H9 (cell line): ENCODE measurements around the gene RNF145. TPM values are rescaled to one million over a fixed set of nuclear protein-coding genes. Genes with fewer than 3 reads are reported as not detected.

Experiments used
- DNase-seq: peaks from one replicate; pipeline ENCODE4 v3.0.0-alpha.2; 2017
- H2AFZ ChIP-seq: one replicate; pipeline ENCODE4 v1.6.1; 2013; ENCODE audit warnings: mild to moderate bottlenecking, low read length, control low read depth, moderate library complexity
- H2AK5ac ChIP-seq: 2 replicates; pipeline ENCODE4 v1.6.1; 2013; ENCODE audit warnings: low read length, control low read depth, mixed read lengths; ENCODE audit not compliant: insufficient read length
- H2BK120ac ChIP-seq: one replicate; pipeline ENCODE4 v1.6.1; 2013; ENCODE audit warnings: low read depth, mild to moderate bottlenecking, low read length, control low read depth, inconsistent platforms; ENCODE audit not compliant: poor library complexity, severe bottlenecking
- H2BK12ac ChIP-seq: 2 replicates; pipeline ENCODE4 v1.6.1; 2013; ENCODE audit warnings: low read length, control low read depth, mixed read lengths, low read depth; ENCODE audit not compliant: insufficient read length
- H2BK15ac ChIP-seq: 2 replicates; pipeline ENCODE4 v1.6.1; 2013; ENCODE audit warnings: low read depth, low read length, control low read depth
- H2BK20ac ChIP-seq: one replicate; pipeline ENCODE4 v1.6.1; 2013; ENCODE audit warnings: low read depth, mild to moderate bottlenecking, low read length, control low read depth, inconsistent platforms; ENCODE audit not compliant: poor library complexity, severe bottlenecking
- H2BK5ac ChIP-seq: 2 replicates; pipeline ENCODE4 v1.6.1; 2013; ENCODE audit warnings: low read length, control low read depth, mixed read lengths; ENCODE audit not compliant: insufficient read length
- H3K14ac ChIP-seq: 2 replicates; pipeline ENCODE4 v1.6.1; 2013; ENCODE audit warnings: low read length, control low read depth; ENCODE audit not compliant: insufficient read depth
- H3K18ac ChIP-seq: 2 replicates; pipeline ENCODE4 v1.6.1; 2013; ENCODE audit warnings: low read depth, mild to moderate bottlenecking, mixed read lengths, low read length, control low read depth; ENCODE audit not compliant: insufficient read length
- H3K23ac ChIP-seq: 2 replicates; pipeline ENCODE4 v1.6.1; 2013; ENCODE audit warnings: low read length, control low read depth, mixed read lengths, low read depth; ENCODE audit not compliant: insufficient read length
- H3K23me2 ChIP-seq: 2 replicates; pipeline ENCODE4 v1.6.1; 2013; ENCODE audit warnings: low read depth, mild to moderate bottlenecking, mixed read lengths, low read length, control low read depth; ENCODE audit not compliant: insufficient read length, poor library complexity, severe bottlenecking
- H3K27ac ChIP-seq: 2 replicates; pipeline ENCODE4 v1.5.1; 2013; ENCODE audit warnings: low read length, control low read depth, mixed read lengths, low read depth; ENCODE audit not compliant: insufficient read length
- H3K27me3 ChIP-seq: 2 replicates; pipeline ENCODE4 v1.6.1; 2013; ENCODE audit warnings: low read length, control low read depth, inconsistent platforms; ENCODE audit not compliant: insufficient read depth
- H3K4ac ChIP-seq: 2 replicates; pipeline ENCODE4 v1.6.1; 2013; ENCODE audit warnings: low read depth, mild to moderate bottlenecking, control low read depth, inconsistent platforms, low read length, moderate library complexity
- H3K4me1 ChIP-seq: 2 replicates; pipeline ENCODE4 v1.6.1; 2013; ENCODE audit warnings: low read length, control low read depth, inconsistent platforms; ENCODE audit not compliant: insufficient read depth
- H3K4me2 ChIP-seq: 2 replicates; pipeline ENCODE4 v1.6.1; 2013; ENCODE audit warnings: low read length, control low read depth, mixed read lengths; ENCODE audit not compliant: insufficient read length, insufficient read depth
- H3K56ac ChIP-seq: 2 replicates; pipeline ENCODE4 v1.6.1; 2013; ENCODE audit warnings: low read depth, mild to moderate bottlenecking, mixed read lengths, low read length, control low read depth; ENCODE audit not compliant: insufficient read length
- H3K79me1 ChIP-seq: 2 replicates; pipeline ENCODE4 v1.6.1; 2013; ENCODE audit warnings: low read depth, mild to moderate bottlenecking, moderate library complexity, low read length, control low read depth, inconsistent platforms; ENCODE audit not compliant: insufficient read depth, poor library complexity, severe bottlenecking
- H3K79me2 ChIP-seq: 2 replicates; pipeline ENCODE4 v1.6.1; 2013; ENCODE audit warnings: low read length, control low read depth, inconsistent platforms; ENCODE audit not compliant: insufficient read depth
- H3K9ac ChIP-seq: 2 replicates; pipeline ENCODE4 v1.6.1; 2013; ENCODE audit warnings: low read length, control low read depth, mixed read lengths; ENCODE audit not compliant: insufficient read length; ENCODE audit errors: extremely low read depth
- H3K9me3 ChIP-seq: one replicate; pipeline ENCODE4 v1.6.1; 2013; ENCODE audit warnings: low read depth, low read length, inconsistent platforms; ENCODE audit not compliant: control insufficient read depth
- H3T11ph ChIP-seq: one replicate; pipeline ENCODE4 v1.6.1; 2013; ENCODE audit warnings: mild to moderate bottlenecking, low read length, control low read depth, inconsistent platforms
- H4K20me1 ChIP-seq: one replicate; pipeline ENCODE4 v1.6.1; 2013; ENCODE audit not compliant: control insufficient read depth, insufficient read length, insufficient read depth
- H4K5ac ChIP-seq: 2 replicates; pipeline ENCODE4 v1.6.1; 2013; ENCODE audit warnings: low read depth, mild to moderate bottlenecking, mixed read lengths, low read length, control low read depth; ENCODE audit not compliant: insufficient read length
- H4K8ac ChIP-seq: replicated peaks from 2 replicates; pipeline ENCODE4 v1.6.1; 2013; ENCODE audit warnings: low read length, control low read depth, mixed read lengths, low read depth; ENCODE audit not compliant: insufficient read length
- H4K91ac ChIP-seq: 2 replicates; pipeline ENCODE4 v1.6.1; 2013; ENCODE audit warnings: low read depth, mild to moderate bottlenecking, moderate library complexity, mixed read lengths, low read length, control low read depth; ENCODE audit not compliant: insufficient read length
- H3K27ac Mint-ChIP-seq, 3 experiments: 2 replicates in 2 of 3; 3 replicates in 1 of 3; pipeline ENCODE4 v1.8.0; 2020 to 2021; ENCODE audit warnings: mixed read lengths in 3 of 3, mild to moderate bottlenecking in 1 of 3, moderate library complexity in 1 of 3
- H3K27me3 Mint-ChIP-seq: 2 replicates; pipeline ENCODE4 v1.8.0; 2021; ENCODE audit warnings: low read depth, mild to moderate bottlenecking, moderate library complexity, mixed read lengths
- H3K36me3 Mint-ChIP-seq, 3 experiments: 2 replicates in 2 of 3; 3 replicates in 1 of 3; pipeline ENCODE4 v1.8.0; 2020 to 2021; ENCODE audit warnings: low read depth in 3 of 3, mixed read lengths in 3 of 3; ENCODE audit not compliant: insufficient read depth in 1 of 3
- H3K4me1 Mint-ChIP-seq, 2 experiments: 2 replicates each; pipeline ENCODE4 v1.8.0; 2020; ENCODE audit warnings: mixed read lengths in 2 of 2
- H3K4me3 Mint-ChIP-seq, 2 experiments: 2 replicates in 1 of 2; 3 replicates in 1 of 2; pipeline ENCODE4 v1.8.0; 2020 to 2021; ENCODE audit warnings: mild to moderate bottlenecking in 2 of 2, mixed read lengths in 2 of 2, moderate library complexity in 1 of 2
- H3K9me3 Mint-ChIP-seq, 2 experiments: 2 replicates in 1 of 2; 3 replicates in 1 of 2; pipeline ENCODE4 v1.8.0; 2020; ENCODE audit warnings: mild to moderate bottlenecking in 2 of 2, mixed read lengths in 2 of 2, moderate library complexity in 1 of 2
- CTCF ChIP-seq: fragments of 200-600 bp; sonication (generic); conservative IDR thresholded peaks from 3 replicates; pipeline ENCODE4 v1.8.0; 2021; ENCODE audit warnings: antibody characterized with exemption, mild to moderate bottlenecking
- WGBS: extraction: QIAGEN DNeasy Blood & Tissue Kit; methylation state at CpG from one replicate; pipeline ENCODE4 v1.1.7; 2013; ENCODE audit warnings: missing lambda C conversion rate, low lambda C conversion rate, mixed read lengths; ENCODE audit not compliant: insufficient read length; ENCODE audit errors: extremely low coverage; 5-methylcytosine and 5-hydroxymethylcytosine counted together
- total RNA-seq: library from RNA; stranded (reverse); gene quantifications from 2 replicates; pipeline ENCODE4 v1.2.1, GENCODE V29; 2021

RNF145 gene
- total RNA-seq, 1 experiment from 2014 or later, result 59.1 TPM

- H3K9me3 Mint-ChIP-seq, result no peaks in the 10 kb centered on the region
- H4K20me1 ChIP-seq, result no peaks in the 10 kb centered on the region
- H3K4me3 Mint-ChIP-seq, result no peak overlapping the region
Measured at GRCh38 chr5:159203351-159203750, 6.0 kb downstream of the RNF145 start.

More at GRCh38 chr5:159203351-159203750, 6.0 kb downstream of the RNF145 start:
- H3T11ph ChIP-seq, result no peak overlapping the region
- no peak overlapping the region for H2BK20ac ChIP-seq
- no peak overlapping the region for H4K8ac ChIP-seq
- no peak overlapping the region for H3K23ac ChIP-seq
- Mint-ChIP-seq H3K27me3 (no peaks in the 10 kb centered on the region), H3K27ac (no peak overlapping the region), H3K4me1 (peaks cover 32 to 38% of the 10 kb centered on the region in 2 experiments), H3K36me3 (peaks cover 2 to 4% (median 4%) of the 10 kb centered on the region in 3 experiments; a peak in 4 of 7 replicates)
- H3K9me3 ChIP-seq, result no peaks in the 10 kb centered on the region
- H3K4me1 ChIP-seq, result no peaks in the 10 kb centered on the region; the same call in 1 of the 2 replicates
- no peak overlapping the region for H3K4ac ChIP-seq
- no peak for DNase-seq
- no peak overlapping the region for H2AK5ac ChIP-seq
- no peak overlapping the region for H2AFZ ChIP-seq
- no peak for TF ChIP-seq CTCF
- no peak overlapping the region for H3K27ac ChIP-seq
- H3K27me3 ChIP-seq, result no peaks in the 10 kb centered on the region
- H2BK15ac ChIP-seq, result no peak overlapping the region
- H3K56ac ChIP-seq, result no peak overlapping the region
- peaks cover 4% of the 10 kb centered on the region for H3K79me1 ChIP-seq
- no peak overlapping the region for H4K91ac ChIP-seq
- no peak overlapping the region for H3K14ac ChIP-seq
- no CpG with 5 or more reads among the region's 2 CpGs for WGBS
- no peak overlapping the region for H3K18ac ChIP-seq
- peaks cover 9% of the 10 kb centered on the region for H3K23me2 ChIP-seq
- no peak overlapping the region for H2BK5ac ChIP-seq
- no peak overlapping the region for H2BK12ac ChIP-seq
- no peak overlapping the region for H4K5ac ChIP-seq
- no peak overlapping the region for H3K9ac ChIP-seq
- no peak overlapping the region for H3K4me2 ChIP-seq
- H2BK120ac ChIP-seq, result no peak overlapping the region
- H3K79me2 ChIP-seq, result peaks cover 11% of the 10 kb centered on the region; the same call in 1 of the 2 replicates
